ENCODE measurements around the gene MYL3. TPM values are rescaled to one million over a fixed set of nuclear protein-coding genes. Genes with fewer than 3 reads are reported as not detected.

The MYL3 gene
- total RNA-seq, 1 experiment from 2014 or later, result not detected

DNA sequence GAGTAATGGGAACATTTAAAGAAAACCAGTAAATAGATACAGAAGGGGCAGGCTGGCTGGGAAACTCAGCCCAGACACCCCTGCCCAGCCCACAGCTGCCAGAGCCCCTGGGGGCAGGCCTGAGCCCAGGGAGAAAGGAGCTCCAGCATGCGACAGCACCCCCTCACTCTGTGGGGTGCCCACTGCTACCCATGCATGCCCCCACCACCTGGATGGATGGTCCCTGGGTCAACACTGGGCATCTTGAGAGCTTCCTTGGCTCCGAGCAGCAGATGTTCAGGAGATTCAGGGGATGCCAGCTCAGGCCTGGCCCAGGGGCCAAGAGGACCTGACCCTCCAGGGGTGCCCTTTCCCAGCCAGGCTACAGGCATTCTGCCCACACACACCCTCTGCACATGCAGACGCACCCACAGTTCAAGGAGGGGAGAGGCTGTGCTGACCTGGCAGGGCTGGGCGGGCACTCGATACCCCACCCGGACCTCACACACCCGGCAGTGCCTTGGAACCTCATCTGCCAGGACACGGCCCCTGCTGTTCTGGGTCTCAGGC is 45.8 kb upstream of the MYL3 start:
- no TSS peak for BruUV-seq (replicated peaks)
- Histone ChIP-seq H3K36me3 (ENCODE audit: low read depth, low read length) (no peaks in the 10 kb centered on the region), H3K27me3 (ENCODE audit: low read length) (no peaks in the 10 kb centered on the region), H3K79me2 (ENCODE audit: low read length) (no peaks in the 10 kb centered on the region), H4K20me1 (ENCODE audit: low read length) (no peaks in the 10 kb centered on the region), H3K9ac (ENCODE audit: low read length) (no peak overlapping the region), H3K4me2 (ENCODE audit: low read length) (peak overlapping the region; percentile 38; the same call in 1 of the 2 replicates), H3K9me2 (replicated peaks; ENCODE audit: low read length) (no peaks in the 10 kb centered on the region), H2AFZ (ENCODE audit: low read length) (no peak overlapping the region), H3F3A (ENCODE audit: low read length, unreplicated experiment) (no peaks in the 10 kb centered on the region), H3K9me3 (ENCODE audit: low read length) (no peaks in the 10 kb centered on the region), H3K4me1 (ENCODE audit: insufficient read depth, low read length) (peaks cover 5% of the 10 kb centered on the region), H3K27ac (ENCODE audit: low read length) (no peak overlapping the region), H3K4me3 (ENCODE audit: low read length) (no peak overlapping the region)
- ATAC-seq (peak; percentile 9; the same call in 1 of the 2 replicates), DNase-seq (no peak)
- ChIA-PET CTCF (interaction anchor here (0.5 to 1.6 kb wide), 7 partner anchors 14 to 245 kb away, joined by 3 to 11 read pairs (median 4); partner anchors contain the start of gene NBEAL2), POLR2A (ENCODE audit: unreplicated experiment) (no interaction called here)
- intact Hi-C loops (cut with micrococcal nuclease), result loop anchor here (1.0 kb wide), 2 partner anchors 43 to 204 kb away; no protein-coding TSS in a partner anchor
- TF ChIP-seq EZH2phosphoT487 (IDR thresholded peaks at IDR 0.05; ENCODE audit: borderline replicate concordance, low read length) (no peak), EZH2 (IDR thresholded peaks at IDR 0.05; ENCODE audit: low read length, unreplicated experiment) (no peak)
- TF ChIP-seq, protein P1, sequence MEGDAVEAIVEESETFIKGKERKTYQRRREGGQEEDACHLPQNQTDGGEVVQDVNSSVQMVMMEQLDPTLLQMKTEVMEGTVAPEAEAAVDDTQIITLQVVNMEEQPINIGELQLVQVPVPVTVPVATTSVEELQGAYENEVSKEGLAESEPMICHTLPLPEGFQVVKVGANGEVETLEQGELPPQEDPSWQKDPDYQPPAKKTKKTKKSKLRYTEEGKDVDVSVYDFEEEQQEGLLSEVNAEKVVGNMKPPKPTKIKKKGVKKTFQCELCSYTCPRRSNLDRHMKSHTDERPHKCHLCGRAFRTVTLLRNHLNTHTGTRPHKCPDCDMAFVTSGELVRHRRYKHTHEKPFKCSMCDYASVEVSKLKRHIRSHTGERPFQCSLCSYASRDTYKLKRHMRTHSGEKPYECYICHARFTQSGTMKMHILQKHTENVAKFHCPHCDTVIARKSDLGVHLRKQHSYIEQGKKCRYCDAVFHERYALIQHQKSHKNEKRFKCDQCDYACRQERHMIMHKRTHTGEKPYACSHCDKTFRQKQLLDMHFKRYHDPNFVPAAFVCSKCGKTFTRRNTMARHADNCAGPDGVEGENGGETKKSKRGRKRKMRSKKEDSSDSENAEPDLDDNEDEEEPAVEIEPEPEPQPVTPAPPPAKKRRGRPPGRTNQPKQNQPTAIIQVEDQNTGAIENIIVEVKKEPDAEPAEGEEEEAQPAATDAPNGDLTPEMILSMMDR (conservative IDR thresholded peaks at IDR 0.05; ENCODE audit: low read depth, low read length), result no peak

DNA sequence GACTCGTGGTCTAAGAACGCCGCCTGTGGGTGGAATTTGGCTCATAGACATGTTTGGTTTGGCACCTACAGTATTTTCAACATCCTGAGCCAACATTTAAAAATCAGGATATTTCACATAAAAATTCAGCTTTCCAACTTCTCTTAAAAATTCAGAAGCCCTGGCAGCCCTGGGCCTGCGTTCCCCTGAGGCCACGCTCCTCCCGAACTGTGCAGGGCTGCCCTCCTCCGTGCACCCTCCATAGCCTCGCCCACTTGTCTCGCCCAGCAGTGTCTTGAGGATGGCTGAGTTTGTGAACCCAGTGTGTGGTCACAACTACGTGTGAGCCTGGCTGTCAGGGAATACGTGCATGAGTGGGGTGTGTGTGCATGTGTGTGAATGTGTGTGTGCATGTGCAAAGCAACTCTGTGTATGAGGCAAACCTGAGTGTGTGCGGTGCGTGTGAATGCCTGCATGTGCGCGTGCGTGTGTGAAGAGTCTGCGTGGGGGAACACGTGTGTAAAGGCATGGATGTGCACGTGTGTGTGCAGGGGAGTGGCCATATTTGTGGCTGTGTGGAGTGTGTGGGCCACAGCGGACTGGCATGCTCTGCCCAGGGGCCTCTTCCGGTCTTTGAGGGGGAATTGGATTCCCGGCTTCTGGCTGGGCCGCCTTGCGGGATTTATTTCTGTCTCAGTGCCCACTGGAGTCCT is 45.2 kb upstream of the MYL3 start:
- no peak for ATAC-seq
- no peaks in the 10 kb centered on the region for H3F3A ChIP-seq (ENCODE audit: low read length, unreplicated experiment)
- peak; percentile 36 for DNase-seq
- POLR2A ChIA-PET (ENCODE audit: unreplicated experiment), result no interaction called here
- intact Hi-C loops (cut with micrococcal nuclease), result loop anchor here (1.0 kb wide), 1 partner anchor 42 kb away; no protein-coding TSS in a partner anchor
- H3K9me3 ChIP-seq (ENCODE audit: low read length), result no peaks in the 10 kb centered on the region
- H2AFZ ChIP-seq (ENCODE audit: low read length), result no peak overlapping the region
- no TSS peak for BruUV-seq (replicated peaks)
- no peak overlapping the region for H3K4me2 ChIP-seq (ENCODE audit: low read length)
- no peak overlapping the region for H3K9ac ChIP-seq (ENCODE audit: low read length)
- CTCF ChIA-PET, result interaction anchor here (1.5 to 1.6 kb wide), 2 partner anchors 14 to 203 kb away, joined by 4 to 11 read pairs; no protein-coding TSS in a partner anchor
- H3K4me1 ChIP-seq (ENCODE audit: insufficient read depth, low read length), result peaks cover 7% of the 10 kb centered on the region
- no peaks in the 10 kb centered on the region for H3K36me3 ChIP-seq (ENCODE audit: low read depth, low read length)
- no peak overlapping the region for H3K27ac ChIP-seq (ENCODE audit: low read length)
- H3K9me2 ChIP-seq (replicated peaks; ENCODE audit: low read length), result no peaks in the 10 kb centered on the region
- no peak for TF ChIP-seq EZH2 (IDR thresholded peaks at IDR 0.05; ENCODE audit: low read length, unreplicated experiment)
- TF ChIP-seq, protein P1 (conservative IDR thresholded peaks at IDR 0.05; ENCODE audit: low read depth, low read length), result peak; percentile 48; the same call in 1 of the 2 replicates
- TF ChIP-seq EZH2phosphoT487 (IDR thresholded peaks at IDR 0.05; ENCODE audit: borderline replicate concordance, low read length), result no peak
- no peak overlapping the region for H3K4me3 ChIP-seq (ENCODE audit: low read length)
- H3K79me2 ChIP-seq (ENCODE audit: low read length), result no peaks in the 10 kb centered on the region
- H3K27me3 ChIP-seq (ENCODE audit: low read length), result no peaks in the 10 kb centered on the region
- H4K20me1 ChIP-seq (ENCODE audit: low read length), result no peaks in the 10 kb centered on the region

DNA sequence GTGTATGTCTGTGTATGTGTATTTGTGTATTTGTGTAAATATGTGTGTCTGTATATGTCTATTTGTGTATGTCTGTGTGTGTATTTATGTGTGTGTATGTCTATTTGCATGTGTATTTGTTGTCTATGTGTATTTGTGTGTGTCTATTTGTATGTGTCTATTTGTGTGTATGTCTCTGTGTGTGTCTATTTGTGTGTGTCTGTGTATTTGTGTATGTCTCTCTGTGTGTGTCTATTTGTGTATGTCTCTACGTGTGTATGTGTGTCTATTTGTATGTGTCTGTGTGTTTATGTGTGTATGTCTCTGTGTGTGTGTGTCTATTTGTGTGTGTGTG is 44.7 kb upstream of the MYL3 start:
- no peak overlapping the region for H3K27ac ChIP-seq (ENCODE audit: low read length)
- H3K79me2 ChIP-seq (ENCODE audit: low read length), result no peaks in the 10 kb centered on the region
- intact Hi-C loops (cut with micrococcal nuclease), result loop anchor here (1.0 kb wide), 1 partner anchor 42 kb away; no protein-coding TSS in a partner anchor
- peaks cover 9% of the 10 kb centered on the region for H3K4me1 ChIP-seq (ENCODE audit: insufficient read depth, low read length)
- ATAC-seq (no peak), DNase-seq (no peak)
- no TSS peak for BruUV-seq (replicated peaks)
- H3K4me3 ChIP-seq (ENCODE audit: low read length), result no peak overlapping the region
- POLR2A ChIA-PET (ENCODE audit: unreplicated experiment), result no interaction called here
- H3K9me3 ChIP-seq (ENCODE audit: low read length), result no peaks in the 10 kb centered on the region
- no peaks in the 10 kb centered on the region for H4K20me1 ChIP-seq (ENCODE audit: low read length)
- H3K27me3 ChIP-seq (ENCODE audit: low read length), result no peaks in the 10 kb centered on the region
- CTCF ChIA-PET, result no interaction called here
- H3K9ac ChIP-seq (ENCODE audit: low read length), result no peak overlapping the region
- TF ChIP-seq EZH2phosphoT487 (IDR thresholded peaks at IDR 0.05; ENCODE audit: borderline replicate concordance, low read length), result no peak
- TF ChIP-seq, protein P1 (conservative IDR thresholded peaks at IDR 0.05; ENCODE audit: low read depth, low read length), result no peak; the same call in 1 of the 2 replicates
- no peak for TF ChIP-seq EZH2 (IDR thresholded peaks at IDR 0.05; ENCODE audit: low read length, unreplicated experiment)
- H2AFZ ChIP-seq (ENCODE audit: low read length), result no peak overlapping the region
- H3K9me2 ChIP-seq (replicated peaks; ENCODE audit: low read length), result no peaks in the 10 kb centered on the region
- no peaks in the 10 kb centered on the region for H3F3A ChIP-seq (ENCODE audit: low read length, unreplicated experiment)
- H3K36me3 ChIP-seq (ENCODE audit: low read depth, low read length), result no peaks in the 10 kb centered on the region
- H3K4me2 ChIP-seq (ENCODE audit: low read length), result no peak overlapping the region
